H1 (cell line): ENCODE data around the gene STH. TPM values are rescaled to one million over a fixed set of nuclear protein-coding genes. Genes with fewer than 3 reads are reported as not detected.
"Not testable (repeated sequence)": the region's sequence is repeated elsewhere in the genome, so short reads cannot be mapped to it uniquely, and the experiment has no call there.

ENCODE experiments used
- CTCF ChIA-PET: fragments of 300-600 bp; sonication (Branson Sonifier 250); formaldehyde crosslinking; loops from one replicate; lab custom pipeline; 2021; ENCODE audit not compliant: partially characterized antibody; lab: Charles Lee
- POLR2A ChIA-PET: fragments of 300-600 bp; sonication (Branson Sonifier 250); formaldehyde crosslinking; loops from one replicate; lab custom pipeline; 2021; ENCODE audit warnings: inconsistent platforms; ENCODE audit not compliant: partially characterized antibody; lab: Charles Lee
- DNase-seq, 2 experiments: peaks; one replicate each; pipeline versions ENCODE4 v3.0.0 to v3.0.0-alpha.2; 2010 to 2022; ENCODE audit warnings: low spot score in 2 of 2, low read depth in 1 of 2, mixed read lengths in 1 of 2
- FAIRE-seq: peaks from 2 replicates; lab custom pipeline; 2011; peaks lifted over from hg19 to GRCh38; lab: Jason Lieb, UNC
- H2AFZ ChIP-seq: 2 replicates; pipeline ENCODE4 v1.8.1; 2012; ENCODE audit warnings: low read length, inconsistent platforms
- H2AK5ac ChIP-seq: 2 replicates; pipeline ENCODE4 v1.6.1; 2013; ENCODE audit warnings: low read depth, low read length
- H2BK120ac ChIP-seq: replicated peaks from 2 replicates; pipeline ENCODE3; 2013; ENCODE audit warnings: low read depth, low read length, inconsistent platforms
- H2BK12ac ChIP-seq: 2 replicates; pipeline ENCODE4 v1.6.1; 2013; ENCODE audit warnings: low read depth, low read length
- H2BK15ac ChIP-seq: 2 replicates; pipeline ENCODE4 v1.6.1; 2013; ENCODE audit warnings: low read length
- H2BK20ac ChIP-seq: 2 replicates; pipeline ENCODE4 v1.6.1; 2013; ENCODE audit warnings: low read length
- H2BK5ac ChIP-seq: 2 replicates; pipeline ENCODE4 v1.6.1; 2013; ENCODE audit warnings: low read depth, low read length
- H3K14ac ChIP-seq: 2 replicates; pipeline ENCODE4 v1.6.1; 2013; ENCODE audit warnings: inconsistent platforms; ENCODE audit not compliant: insufficient read length
- H3K18ac ChIP-seq: 2 replicates; pipeline ENCODE4 v1.6.1; 2013; ENCODE audit warnings: low read length; ENCODE audit errors: extremely low read depth
- H3K23ac ChIP-seq: 2 replicates; pipeline ENCODE4 v1.6.1; 2013; ENCODE audit warnings: inconsistent platforms; ENCODE audit not compliant: insufficient read length
- H3K23me2 ChIP-seq: 2 replicates; pipeline ENCODE4 v1.6.1; 2013; ENCODE audit warnings: low read depth, low read length
- H3K27ac ChIP-seq: 2 replicates; pipeline ENCODE4 v1.6.1; 2011; ENCODE audit warnings: low read depth, low read length, inconsistent platforms
- H3K27me3 ChIP-seq, 4 experiments: replicated peaks in 1 of 4; 1 replicate in 1 of 4; 2 replicates in 3 of 4; pipeline versions ENCODE4 v1.6.1 to v1.8.1; 2011 to 2013; ENCODE audit warnings: low read length in 3 of 4, mild to moderate bottlenecking in 3 of 4, inconsistent platforms in 2 of 4, mixed read lengths in 2 of 4, moderate library complexity in 1 of 4; ENCODE audit not compliant: control insufficient read depth in 3 of 4, insufficient read depth in 3 of 4; ENCODE audit errors: extremely low read depth in 1 of 4
- H3K36me3 ChIP-seq, 4 experiments: 2 replicates each; pipeline versions ENCODE4 v1.6.1 to v1.8.1; 2011 to 2013; ENCODE audit warnings: mild to moderate bottlenecking in 4 of 4, low read length in 3 of 4, moderate library complexity in 2 of 4, control low read depth in 1 of 4, inconsistent platforms in 1 of 4; ENCODE audit not compliant: insufficient read depth in 4 of 4, control insufficient read depth in 2 of 4
- H3K4ac ChIP-seq: replicated peaks from 2 replicates; pipeline ENCODE3; 2013; ENCODE audit warnings: low read length, low read depth, mixed read lengths, inconsistent platforms; ENCODE audit not compliant: insufficient read length
- H3K4me1 ChIP-seq, 4 experiments: replicated peaks in 1 of 4; 1 replicate in 1 of 4; 2 replicates in 3 of 4; pipeline versions ENCODE4 v1.6.1 to v1.8.1; 2011 to 2013; ENCODE audit warnings: low read length in 3 of 4, inconsistent platforms in 2 of 4, mixed read lengths in 1 of 4; ENCODE audit not compliant: insufficient read depth in 4 of 4, control insufficient read depth in 3 of 4
- H3K4me2 ChIP-seq, 2 experiments: 2 replicates each; pipeline versions ENCODE4 v1.6.1 to v1.8.1; 2011 to 2013; ENCODE audit warnings: low read depth in 2 of 2, low read length in 2 of 2, control low read depth in 1 of 2, inconsistent platforms in 1 of 2, mild to moderate bottlenecking in 1 of 2; ENCODE audit not compliant: insufficient read depth in 1 of 2
- H3K4me3 ChIP-seq, 4 experiments: fragments of 200-600, 300-600 bp in 1 of 4; sonication (generic), shearing (Covaris generic), sonication (Bioruptor Twin) in 1 of 4; 2 replicates each; pipeline versions ENCODE4 v1.5.1 to v1.8.1; 2011 to 2016; ENCODE audit warnings: low read length in 4 of 4, low read depth in 3 of 4, control low read depth in 2 of 4, inconsistent platforms in 2 of 4, mild to moderate bottlenecking in 2 of 4, mixed read lengths in 1 of 4, moderate library complexity in 1 of 4; ENCODE audit not compliant: insufficient read depth in 2 of 4; ENCODE audit errors: extremely low read depth in 1 of 4
- H3K56ac ChIP-seq: replicated peaks from 2 replicates; pipeline ENCODE3; 2013; ENCODE audit warnings: low read depth, mild to moderate bottlenecking, mixed read lengths, low read length, inconsistent platforms; ENCODE audit not compliant: insufficient read length
- H3K79me1 ChIP-seq: 2 replicates; pipeline ENCODE4 v1.6.1; 2013; ENCODE audit warnings: low read depth, low read length, control low read depth
- H3K79me2 ChIP-seq, 2 experiments: 2 replicates each; pipeline versions ENCODE4 v1.6.1 to v1.8.1; 2012 to 2013; ENCODE audit warnings: low read length in 2 of 2, mild to moderate bottlenecking in 2 of 2, inconsistent platforms in 1 of 2; ENCODE audit not compliant: insufficient read depth in 2 of 2, control insufficient read depth in 1 of 2
- H3K9ac ChIP-seq, 4 experiments: replicated peaks in 1 of 4; 1 replicate in 1 of 4; 2 replicates in 3 of 4; pipeline versions ENCODE4 v1.6.1 to v1.8.1; 2011 to 2013; ENCODE audit warnings: low read depth in 3 of 4, low read length in 3 of 4, control low read depth in 2 of 4, mild to moderate bottlenecking in 2 of 4, moderate library complexity in 2 of 4, inconsistent platforms in 1 of 4; ENCODE audit errors: extremely low read depth in 1 of 4
- H3K9me3 ChIP-seq, 2 experiments: 2 replicates each; pipeline versions ENCODE4 v1.6.1 to v1.8.1; 2012 to 2013; ENCODE audit warnings: mild to moderate bottlenecking in 2 of 2, moderate library complexity in 2 of 2, control low read depth in 1 of 2, inconsistent platforms in 1 of 2, low read depth in 1 of 2, low read length in 1 of 2, mixed read lengths in 1 of 2; ENCODE audit not compliant: insufficient read depth in 2 of 2
- H4K20me1 ChIP-seq, 2 experiments: replicated peaks in 1 of 2; 2 replicates each; pipeline versions ENCODE3 to v1.8.1; 2011 to 2013; ENCODE audit warnings: inconsistent platforms in 2 of 2, low read length in 2 of 2, mild to moderate bottlenecking in 1 of 2; ENCODE audit not compliant: insufficient read depth in 2 of 2, control insufficient read depth in 1 of 2
- H4K5ac ChIP-seq: 2 replicates; pipeline ENCODE4 v1.6.1; 2013; ENCODE audit warnings: low read length, low read depth, mixed read lengths, inconsistent platforms; ENCODE audit not compliant: insufficient read length
- H4K8ac ChIP-seq: 2 replicates; pipeline ENCODE4 v1.8.0; 2013; ENCODE audit warnings: mild to moderate bottlenecking, moderate library complexity, low read length, inconsistent platforms; ENCODE audit not compliant: insufficient read depth; ENCODE audit errors: extremely low read depth
- H4K91ac ChIP-seq: replicated peaks from 2 replicates; pipeline ENCODE3; 2013; ENCODE audit warnings: low read length, mixed read lengths, inconsistent platforms; ENCODE audit not compliant: insufficient read length
- WGBS, 2 experiments: shearing (Covaris generic) in 1 of 2; methylation state at CpG; one replicate each; pipeline versions ENCODE4 v1.1.6 to v1.1.7; 2013 to 2015; ENCODE audit warnings: low lambda C conversion rate in 2 of 2, mixed read lengths in 2 of 2, inconsistent platforms in 1 of 2, low coverage in 1 of 2, missing lambda C conversion rate in 1 of 2; ENCODE audit not compliant: insufficient replicate concordance in 2 of 2, insufficient coverage in 1 of 2, insufficient read length in 1 of 2; ENCODE audit errors: extremely low coverage in 1 of 2, missing lambda C conversion rate in 1 of 2; 5-methylcytosine and 5-hydroxymethylcytosine counted together
- polyA plus RNA-seq, 7 experiments: library from polyadenylated mRNA; depleted of rRNA in 3 of 7; stranded (reverse) in 5 of 7; unstranded in 2 of 7; fragments of >200 nt in 5 of 7; fragments of 200-250 nt in 2 of 7; gene quantifications; 1 replicate in 5 of 7; 2 replicates in 1 of 7; 4 replicates in 1 of 7; pipeline versions ENCODE4 v1.2.1 to v1.2.3, GENCODE V29; 2011 to 2013; ENCODE audit warnings: missing spikeins in 2 of 7, mixed read lengths in 2 of 7
- total RNA-seq: library from RNA; stranded (reverse); fragmentation: NEBNext Ultra II Directional; extraction: Animal tissue kit (Norgen Biotek cat#: 25700); gene quantifications from 2 replicates; pipeline ENCODE4 v1.2.1, GENCODE V29; 2021

STH gene
- total and polyA plus RNA-seq, 2 of the 8 experiments (the other 6 are each of a cell fraction or from before 2014, with no cell fraction given): not detected

DNA sequence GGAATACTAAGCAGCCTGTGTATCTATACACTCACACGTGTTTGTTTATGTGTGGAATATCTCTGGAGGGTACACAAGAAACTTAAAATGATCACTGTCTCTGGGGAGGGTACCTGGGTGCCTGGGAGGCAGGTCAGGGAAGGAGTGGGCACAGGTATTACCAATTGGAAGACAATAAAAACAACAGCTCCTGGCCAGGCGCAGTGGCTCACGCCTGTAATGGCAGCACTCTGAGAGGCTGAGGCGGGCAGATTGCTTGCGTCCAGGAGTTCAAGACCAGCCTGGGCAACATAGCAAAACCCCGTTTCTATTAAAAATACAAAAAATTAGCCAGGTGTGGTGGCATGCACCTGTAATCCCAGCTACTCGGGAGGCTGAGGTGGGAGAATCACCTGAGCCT, 24.3 kb downstream of the STH start:
- H4K8ac ChIP-seq, H3K79me1 ChIP-seq, H3K4ac ChIP-seq, FAIRE-seq, H3K4me3 ChIP-seq, H3K27me3 ChIP-seq, DNase-seq, H3K18ac ChIP-seq, H2BK5ac ChIP-seq, H3K23ac ChIP-seq, H3K27ac ChIP-seq, H4K5ac ChIP-seq, H2BK15ac ChIP-seq, H3K9me3 ChIP-seq, H4K91ac ChIP-seq, H2BK120ac ChIP-seq, H3K4me2 ChIP-seq, H2BK12ac ChIP-seq, H2AFZ ChIP-seq, H3K56ac ChIP-seq, H2AK5ac ChIP-seq, H2BK20ac ChIP-seq, H3K23me2 ChIP-seq, H3K36me3 ChIP-seq, H3K14ac ChIP-seq, H3K79me2 ChIP-seq, H4K20me1 ChIP-seq, H3K9ac ChIP-seq: not testable (repeated sequence)
- ChIA-PET CTCF (interaction anchor here (0.7 to 1.4 kb wide), 5 partner anchors 10 to 438 kb away, joined by 3 to 5 read pairs (median 3); no protein-coding TSS in a partner anchor), POLR2A (interaction anchor here (0.6 kb wide), 1 partner anchor 41 kb away, joined by 3 read pairs; no protein-coding TSS in a partner anchor)
- 83% methylated on average over 7 of the region's 7 CpGs; no CpG with 5 or more reads in 1 of the 2 experiments for WGBS, 2 experiments
- H3K4me1 ChIP-seq: peaks cover under 1 to 11% (median 3%) of the 10 kb centered on the region in 4 experiments
